Fibroblast of lung (primary cell): Measurements from ENCODE around the gene PTDSS2. TPM values are rescaled to one million over a fixed set of nuclear protein-coding genes. Genes with fewer than 3 reads are reported as not detected.

Source experiments
- DNase-seq, 2 donors: peaks; one replicate each; pipeline versions ENCODE4 v3.0.0 to v3.0.0-alpha.2; 2010; ENCODE audit warnings: low read depth in 2 of 2
- H2AFZ ChIP-seq: 2 replicates; pipeline ENCODE4 v1.5.1; 2012; ENCODE audit warnings: low read length, control low read depth, inconsistent platforms
- H3K27ac ChIP-seq: 2 replicates; pipeline ENCODE4 v1.5.1; 2011; ENCODE audit warnings: low read length, control low read depth; ENCODE audit not compliant: insufficient read depth
- H3K27me3 ChIP-seq: 2 replicates; pipeline ENCODE4 v1.5.1; 2011; ENCODE audit warnings: mild to moderate bottlenecking, low read length; ENCODE audit not compliant: control insufficient read depth, insufficient read depth
- H3K36me3 ChIP-seq: 2 replicates; pipeline ENCODE4 v1.5.1; 2011; ENCODE audit warnings: low read length; ENCODE audit not compliant: control insufficient read depth, insufficient read depth
- H3K4me1 ChIP-seq: 2 replicates; pipeline ENCODE4 v1.5.1; 2011; ENCODE audit warnings: low read length; ENCODE audit not compliant: control insufficient read depth, insufficient read depth; ENCODE audit errors: extremely low read depth
- H3K4me2 ChIP-seq: 2 replicates; pipeline ENCODE4 v1.5.1; 2011; ENCODE audit warnings: low read length, control low read depth; ENCODE audit not compliant: insufficient read depth; ENCODE audit errors: extremely low read depth
- H3K4me3 ChIP-seq, 4 experiments: fragments of 200-600 bp in 1 of 4; sonication (generic) in 1 of 4; replicated peaks in 1 of 4; 2 replicates each; pipeline ENCODE4 v1.5.1; 2011 to 2016; ENCODE audit warnings: low read length in 4 of 4, low read depth in 3 of 4, mild to moderate bottlenecking in 3 of 4, control low read depth in 2 of 4, inconsistent platforms in 1 of 4, mixed read lengths in 1 of 4; ENCODE audit not compliant: insufficient read depth in 1 of 4; ENCODE audit errors: control extremely low read depth in 1 of 4
- H3K79me2 ChIP-seq: 2 replicates; pipeline ENCODE4 v1.5.1; 2012; ENCODE audit warnings: mild to moderate bottlenecking, low read length, inconsistent platforms; ENCODE audit not compliant: control insufficient read depth, insufficient read depth
- H3K9ac ChIP-seq: 2 replicates; pipeline ENCODE4 v1.5.1; 2011; ENCODE audit warnings: mild to moderate bottlenecking, low read length, control low read depth; ENCODE audit not compliant: insufficient read depth
- H3K9me3 ChIP-seq: 2 replicates; pipeline ENCODE4 v1.5.1; 2012; ENCODE audit warnings: low read depth, low read length; ENCODE audit not compliant: control insufficient read depth, insufficient read depth
- H4K20me1 ChIP-seq: 2 replicates; pipeline ENCODE4 v1.5.1; 2011; ENCODE audit warnings: low read length; ENCODE audit not compliant: control insufficient read depth, insufficient read depth; ENCODE audit errors: extremely low read depth
- EZH2 ChIP-seq: IDR thresholded peaks from 2 replicates; pipeline ENCODE4 v1.5.1; 2012; ENCODE audit warnings: low read length, control low read depth, mild to moderate bottlenecking; ENCODE audit errors: missing control alignments
- polyA plus RNA-seq, 2 donors: library from polyadenylated mRNA; depleted of rRNA in 1 of 2; stranded (reverse) in 1 of 2; unstranded in 1 of 2; fragments of >200 nt; gene quantifications; 2 replicates each; pipeline ENCODE4 v1.2.1, GENCODE V29; 2011 to 2012; ENCODE audit warnings: missing spikeins in 1 of 2
- total RNA-seq: library from RNA; depleted of rRNA; stranded (reverse); fragments of >200 nt; gene quantifications from 2 replicates; pipeline ENCODE4 v1.2.1, GENCODE V29; 2014
- TF ChIP-seq, protein P1 (sequence below), 2 donors: IDR thresholded peaks in 1 of 2; conservative IDR thresholded peaks in 1 of 2; 1 replicate in 1 of 2; 2 replicates in 1 of 2; pipeline ENCODE4 v1.5.1; 2011 to 2012; ENCODE audit warnings: low read length in 2 of 2, control low read depth in 1 of 2, inconsistent platforms in 1 of 2, low read depth in 1 of 2, mild to moderate bottlenecking in 1 of 2

The PTDSS2 gene
- total and polyA plus RNA-seq, 2 donors (not counting 1 experiment from before 2014, with no cell fraction given): 17.4 to 36.7 TPM

DNA sequence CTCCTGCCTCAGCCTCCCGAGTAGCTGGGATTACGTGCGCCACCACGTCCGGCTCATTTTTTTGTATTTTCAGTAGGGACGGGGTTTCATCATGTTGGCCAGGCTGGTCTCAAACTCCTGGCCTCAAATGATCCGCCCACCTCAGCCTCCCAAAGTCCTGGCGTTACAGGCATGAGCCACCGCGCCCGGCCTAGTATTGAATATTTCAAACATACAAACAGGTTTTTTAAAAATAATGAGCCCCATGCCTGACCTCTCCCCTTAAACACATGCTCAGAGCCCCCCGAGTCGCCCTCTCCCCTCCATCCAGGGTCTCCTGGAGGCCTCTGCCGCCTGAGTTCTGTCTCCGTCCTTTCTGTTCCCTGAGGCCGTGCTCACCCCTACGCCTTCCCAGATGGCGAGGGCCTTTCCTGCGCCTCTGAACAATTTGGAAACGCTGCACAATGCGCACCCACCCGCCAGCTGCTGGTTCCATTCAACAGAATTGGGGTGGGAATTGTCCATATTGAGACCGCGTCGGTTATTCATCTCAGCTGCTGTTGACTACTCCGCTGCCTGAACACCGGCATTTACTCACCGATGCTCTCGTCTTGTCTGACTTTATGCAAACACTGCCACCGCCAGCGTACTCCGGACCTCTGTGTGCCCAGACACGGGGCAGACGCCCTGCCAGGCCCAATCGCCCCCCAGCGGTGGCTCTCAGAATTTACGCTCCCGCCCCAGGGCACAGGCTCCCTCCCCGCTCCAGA is 70.5 kb downstream of the PTDSS2 start:
- Histone ChIP-seq H2AFZ (no peak overlapping the region), H3K79me2 (no peaks in the 10 kb centered on the region), H3K4me2 (no peak overlapping the region), H3K27me3 (no peaks in the 10 kb centered on the region), H3K9me3 (no peaks in the 10 kb centered on the region), H3K36me3 (no peaks in the 10 kb centered on the region), H3K4me3 (no peak overlapping the region), H3K9ac (no peak overlapping the region), H4K20me1 (no peaks in the 10 kb centered on the region), H3K27ac (no peak overlapping the region), H3K4me1 (peaks cover 2% of the 10 kb centered on the region)
- no peak for DNase-seq
- TF ChIP-seq, protein P1, sequence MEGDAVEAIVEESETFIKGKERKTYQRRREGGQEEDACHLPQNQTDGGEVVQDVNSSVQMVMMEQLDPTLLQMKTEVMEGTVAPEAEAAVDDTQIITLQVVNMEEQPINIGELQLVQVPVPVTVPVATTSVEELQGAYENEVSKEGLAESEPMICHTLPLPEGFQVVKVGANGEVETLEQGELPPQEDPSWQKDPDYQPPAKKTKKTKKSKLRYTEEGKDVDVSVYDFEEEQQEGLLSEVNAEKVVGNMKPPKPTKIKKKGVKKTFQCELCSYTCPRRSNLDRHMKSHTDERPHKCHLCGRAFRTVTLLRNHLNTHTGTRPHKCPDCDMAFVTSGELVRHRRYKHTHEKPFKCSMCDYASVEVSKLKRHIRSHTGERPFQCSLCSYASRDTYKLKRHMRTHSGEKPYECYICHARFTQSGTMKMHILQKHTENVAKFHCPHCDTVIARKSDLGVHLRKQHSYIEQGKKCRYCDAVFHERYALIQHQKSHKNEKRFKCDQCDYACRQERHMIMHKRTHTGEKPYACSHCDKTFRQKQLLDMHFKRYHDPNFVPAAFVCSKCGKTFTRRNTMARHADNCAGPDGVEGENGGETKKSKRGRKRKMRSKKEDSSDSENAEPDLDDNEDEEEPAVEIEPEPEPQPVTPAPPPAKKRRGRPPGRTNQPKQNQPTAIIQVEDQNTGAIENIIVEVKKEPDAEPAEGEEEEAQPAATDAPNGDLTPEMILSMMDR (conservative IDR thresholded peaks at IDR 0.05 in 1 of 2, IDR thresholded peaks at IDR 0.05 in 1 of 2; ENCODE audit: low read depth in 1 of 2, low read length in 2 of 2): peak in 1 of 2 donors; percentile 4
- no peak for TF ChIP-seq EZH2

DNA sequence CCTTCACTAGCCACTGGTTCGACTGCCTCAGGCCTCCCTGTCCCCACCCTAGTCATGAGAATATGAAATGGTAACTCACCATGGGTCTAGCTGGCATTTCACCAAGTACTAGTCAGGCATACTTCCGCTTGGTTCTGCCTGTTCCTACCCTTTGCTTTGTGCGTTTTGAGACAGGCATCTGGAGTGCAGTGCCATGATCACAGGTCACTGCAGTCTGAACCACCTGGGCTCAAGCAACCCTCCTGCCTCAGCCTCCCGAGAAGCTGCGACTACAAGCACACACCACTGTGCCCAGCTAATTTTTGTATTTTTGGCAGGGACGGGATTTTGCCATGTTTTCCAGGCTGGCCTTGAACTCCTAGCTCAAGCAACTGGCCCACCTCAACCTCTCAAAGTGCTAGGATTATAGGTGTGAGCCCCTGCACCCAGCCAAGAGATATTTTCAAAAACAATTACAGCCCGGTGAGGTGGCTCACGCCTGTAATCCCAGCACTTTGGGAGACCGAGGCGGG is 71.2 kb downstream of the PTDSS2 start:
- Histone ChIP-seq H3K79me2 (no peaks in the 10 kb centered on the region), H3K36me3 (no peaks in the 10 kb centered on the region), H3K27me3 (no peaks in the 10 kb centered on the region), H3K4me3 (no peak overlapping the region), H3K9me3 (no peaks in the 10 kb centered on the region), H3K4me1 (peaks cover 2% of the 10 kb centered on the region), H3K27ac (no peak overlapping the region), H3K4me2 (no peak overlapping the region), H2AFZ (no peak overlapping the region), H4K20me1 (no peaks in the 10 kb centered on the region), H3K9ac (no peak overlapping the region)
- TF ChIP-seq, protein P1 (conservative IDR thresholded peaks at IDR 0.05 in 1 of 2, IDR thresholded peaks at IDR 0.05 in 1 of 2; ENCODE audit: low read depth in 1 of 2, low read length in 2 of 2): no peak
- no peak for TF ChIP-seq EZH2
- DNase-seq: no peak

DNA sequence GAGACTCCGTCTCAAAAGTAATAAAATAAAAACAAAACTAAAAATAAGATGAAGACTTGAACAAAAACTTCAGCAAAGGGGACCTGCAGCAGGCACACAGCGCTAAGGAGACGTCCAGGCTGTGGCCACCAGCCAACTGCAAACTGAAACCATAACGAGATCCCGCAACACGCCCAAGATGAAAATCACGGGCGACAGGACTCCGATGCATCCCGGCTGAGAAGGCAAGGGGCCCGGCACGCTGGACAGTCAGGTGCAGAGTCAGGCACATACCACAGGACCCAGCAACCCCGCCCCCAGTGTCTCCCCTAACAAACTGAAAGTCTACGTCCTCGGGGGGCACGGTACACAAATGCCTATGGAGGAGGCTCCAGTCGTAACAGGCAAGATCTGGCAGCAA is 76.1 kb downstream of the PTDSS2 start:
- Histone ChIP-seq H3K4me1 (no peaks in the 10 kb centered on the region), H3K4me2 (no peak overlapping the region), H2AFZ (no peak overlapping the region), H3K27me3 (no peaks in the 10 kb centered on the region), H4K20me1 (no peaks in the 10 kb centered on the region), H3K9me3 (no peaks in the 10 kb centered on the region), H3K27ac (no peak overlapping the region), H3K79me2 (no peaks in the 10 kb centered on the region), H3K4me3 (no peak overlapping the region), H3K9ac (no peak overlapping the region), H3K36me3 (peaks cover 1% of the 10 kb centered on the region)
- TF ChIP-seq, protein P1 (conservative IDR thresholded peaks at IDR 0.05 in 1 of 2, IDR thresholded peaks at IDR 0.05 in 1 of 2; ENCODE audit: low read depth in 1 of 2, low read length in 2 of 2): no peak
- no peak for TF ChIP-seq EZH2
- no peak for DNase-seq
